DOHH2 (cell line): Measurements from ENCODE around the gene CDH2.

Source experiments
- H3F3A ChIP-seq: fragments of 200-600 bp; sonication (generic), shearing (Covaris generic); 2 replicates; pipeline ENCODE4 v1.6.0; 2016; ENCODE audit warnings: antibody characterized with exemption, mild to moderate bottlenecking; ENCODE audit not compliant: control insufficient read depth, insufficient read depth
- H3K27ac ChIP-seq: fragments of 200-600 bp; sonication (generic); 2 replicates; pipeline ENCODE4 v1.5.1; 2014; ENCODE audit warnings: low read depth, mild to moderate bottlenecking, low read length, moderate library complexity
- H3K27me3 ChIP-seq: fragments of 200-600 bp; sonication (generic); 2 replicates; pipeline ENCODE4 v1.6.1; 2014; ENCODE audit warnings: mild to moderate bottlenecking, low read length, mixed read lengths; ENCODE audit not compliant: control insufficient read depth
- H3K36me3 ChIP-seq: fragments of 200-600 bp; sonication (generic); 2 replicates; pipeline ENCODE4 v1.6.1; 2014; ENCODE audit warnings: mild to moderate bottlenecking, low read length, moderate library complexity, mixed read lengths; ENCODE audit not compliant: control insufficient read depth
- H3K4me1 ChIP-seq: fragments of 200-600 bp; sonication (generic); 2 replicates; pipeline ENCODE4 v1.6.1; 2014; ENCODE audit warnings: mild to moderate bottlenecking, low read length, mixed read lengths; ENCODE audit not compliant: control insufficient read depth
- H3K4me2 ChIP-seq: fragments of 200-600 bp; sonication (generic); 2 replicates; pipeline ENCODE4 v1.6.0; 2014; ENCODE audit warnings: mild to moderate bottlenecking, low read length, moderate library complexity
- H3K4me3 ChIP-seq: fragments of 200-600 bp; sonication (generic); 2 replicates; pipeline ENCODE4 v1.5.1; 2014; ENCODE audit warnings: mild to moderate bottlenecking, low read length, mixed read lengths
- H3K79me2 ChIP-seq: fragments of 200-600 bp; sonication (generic); 2 replicates; pipeline ENCODE4 v1.6.1; 2014; ENCODE audit warnings: mild to moderate bottlenecking, low read length, mixed read lengths; ENCODE audit not compliant: control insufficient read depth
- H3K9me2 ChIP-seq: fragments of 200-600 bp; sonication (generic); replicated peaks from 2 replicates; pipeline ENCODE4 v1.6.1; 2014; ENCODE audit warnings: mild to moderate bottlenecking, low read length, mixed read lengths; ENCODE audit not compliant: control insufficient read depth
- H3K9me3 ChIP-seq: fragments of 200-600 bp; sonication (generic); 2 replicates; pipeline ENCODE4 v1.6.1; 2014; ENCODE audit warnings: antibody characterized with exemption, low read length, mixed read lengths; ENCODE audit not compliant: control insufficient read depth, insufficient read depth
- H4K20me1 ChIP-seq: fragments of 200-600 bp; sonication (generic); 2 replicates; pipeline ENCODE4 v1.6.0; 2014; ENCODE audit warnings: low read depth, mild to moderate bottlenecking, antibody characterized with exemption, low read length, moderate library complexity; ENCODE audit not compliant: control insufficient read depth, insufficient read depth
- EZH2phosphoT487 ChIP-seq: fragments of 200-600 bp; sonication (generic); IDR thresholded peaks from 2 replicates; pipeline ENCODE4 v1.6.1; 2017; ENCODE audit warnings: borderline replicate concordance, mild to moderate bottlenecking, antibody characterized with exemption, low read length, moderate library complexity, mixed read lengths
- TF ChIP-seq, protein P1 (sequence below): fragments of 200-600 bp; sonication (generic); IDR thresholded peaks from one replicate; pipeline ENCODE4 v1.5.1; 2014; ENCODE audit warnings: antibody characterized with exemption, mild to moderate bottlenecking, low read depth, low read length; ENCODE audit not compliant: poor library complexity, severe bottlenecking

CDH2 gene

DNA sequence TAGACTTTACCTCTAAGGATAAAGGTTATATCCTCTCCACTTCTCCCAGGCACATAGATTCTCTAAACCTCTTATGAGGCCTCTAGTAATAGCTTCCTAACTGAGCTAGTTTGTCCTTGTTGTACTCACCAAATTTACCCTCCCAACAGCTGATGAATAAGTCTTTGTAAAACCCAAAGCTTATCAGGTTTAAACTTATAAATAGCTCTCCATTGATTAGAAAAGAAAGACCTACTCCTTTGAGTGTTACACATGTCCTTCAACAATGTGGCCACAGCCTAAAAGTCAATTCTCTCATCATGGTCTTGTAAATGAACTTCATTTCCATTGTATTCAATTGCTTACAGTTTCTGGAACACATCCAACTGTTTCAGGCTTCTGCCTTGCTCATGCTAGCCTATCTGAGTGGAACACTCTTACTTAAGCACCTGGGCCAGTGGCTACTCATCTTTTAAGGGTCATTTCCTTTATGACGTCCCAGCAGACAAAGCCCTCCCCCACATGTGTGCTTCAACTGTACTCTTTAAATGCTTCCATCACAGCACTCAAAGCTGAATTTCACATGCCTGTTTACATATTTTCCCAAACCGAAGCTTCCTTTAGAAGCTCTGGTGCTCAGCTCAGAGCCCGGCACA is 131.6 kb downstream of the CDH2 start:
- Histone ChIP-seq H3K4me2 (no peak overlapping the region), H3K27me3 (no peaks in the 10 kb centered on the region), H3K9me2 (no peaks in the 10 kb centered on the region), H3F3A (no peaks in the 10 kb centered on the region), H3K9me3 (no peaks in the 10 kb centered on the region), H3K79me2 (no peaks in the 10 kb centered on the region), H3K27ac (no peak overlapping the region), H4K20me1 (no peaks in the 10 kb centered on the region), H3K4me3 (no peak overlapping the region), H3K36me3 (no peaks in the 10 kb centered on the region), H3K4me1 (no peaks in the 10 kb centered on the region)
- no peak for TF ChIP-seq EZH2phosphoT487
- TF ChIP-seq, protein P1, sequence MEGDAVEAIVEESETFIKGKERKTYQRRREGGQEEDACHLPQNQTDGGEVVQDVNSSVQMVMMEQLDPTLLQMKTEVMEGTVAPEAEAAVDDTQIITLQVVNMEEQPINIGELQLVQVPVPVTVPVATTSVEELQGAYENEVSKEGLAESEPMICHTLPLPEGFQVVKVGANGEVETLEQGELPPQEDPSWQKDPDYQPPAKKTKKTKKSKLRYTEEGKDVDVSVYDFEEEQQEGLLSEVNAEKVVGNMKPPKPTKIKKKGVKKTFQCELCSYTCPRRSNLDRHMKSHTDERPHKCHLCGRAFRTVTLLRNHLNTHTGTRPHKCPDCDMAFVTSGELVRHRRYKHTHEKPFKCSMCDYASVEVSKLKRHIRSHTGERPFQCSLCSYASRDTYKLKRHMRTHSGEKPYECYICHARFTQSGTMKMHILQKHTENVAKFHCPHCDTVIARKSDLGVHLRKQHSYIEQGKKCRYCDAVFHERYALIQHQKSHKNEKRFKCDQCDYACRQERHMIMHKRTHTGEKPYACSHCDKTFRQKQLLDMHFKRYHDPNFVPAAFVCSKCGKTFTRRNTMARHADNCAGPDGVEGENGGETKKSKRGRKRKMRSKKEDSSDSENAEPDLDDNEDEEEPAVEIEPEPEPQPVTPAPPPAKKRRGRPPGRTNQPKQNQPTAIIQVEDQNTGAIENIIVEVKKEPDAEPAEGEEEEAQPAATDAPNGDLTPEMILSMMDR: no peak

DNA sequence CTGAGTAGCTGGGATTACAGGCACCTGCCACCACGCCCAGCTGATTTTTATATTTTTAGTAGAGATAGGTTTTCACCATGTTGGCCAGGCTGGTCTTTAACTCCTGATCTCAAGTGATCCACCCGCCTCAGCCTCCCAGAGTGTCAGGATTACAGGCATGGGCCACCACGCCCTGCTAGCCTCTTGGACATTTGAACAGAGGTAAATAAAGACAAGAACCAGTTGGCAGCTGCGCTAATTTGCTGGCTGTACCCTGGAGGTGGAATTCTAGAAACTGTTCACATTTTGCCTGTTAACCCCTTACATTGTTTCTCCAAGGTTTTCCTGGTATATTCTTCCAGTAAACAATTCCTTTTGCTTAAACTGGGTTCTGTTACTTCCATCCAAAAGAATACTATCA is 132.9 kb downstream of the CDH2 start:
- Histone ChIP-seq H3K4me1 (no peaks in the 10 kb centered on the region), H3K9me3 (no peaks in the 10 kb centered on the region), H3K79me2 (no peaks in the 10 kb centered on the region), H3K9me2 (no peaks in the 10 kb centered on the region), H3K4me2 (no peak overlapping the region), H3F3A (no peaks in the 10 kb centered on the region), H3K4me3 (no peak overlapping the region), H3K36me3 (no peaks in the 10 kb centered on the region), H3K27ac (no peak overlapping the region), H4K20me1 (no peaks in the 10 kb centered on the region), H3K27me3 (no peaks in the 10 kb centered on the region)
- TF ChIP-seq, protein P1: no peak
- no peak for TF ChIP-seq EZH2phosphoT487

DNA sequence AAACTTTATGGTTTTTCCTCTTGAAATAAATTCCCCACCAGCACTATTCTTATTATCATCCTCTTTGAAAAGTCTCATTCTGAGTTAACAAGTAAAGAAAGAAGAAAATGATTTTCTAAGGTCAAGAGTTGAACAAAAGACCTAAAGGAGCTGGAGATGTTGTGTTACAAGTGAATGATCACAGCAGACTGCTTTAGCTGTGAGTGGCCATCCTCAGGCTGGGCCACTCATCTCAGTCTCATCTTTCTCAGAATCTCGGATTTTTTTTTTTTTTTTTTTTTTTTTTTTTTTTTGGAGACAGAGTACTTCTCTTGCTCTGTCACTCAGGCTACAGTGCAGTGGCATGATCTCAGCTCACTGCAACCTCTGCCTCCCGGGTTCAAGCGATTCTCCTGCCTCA is 133.3 kb downstream of the CDH2 start:
- Histone ChIP-seq H3K9me2 (no peaks in the 10 kb centered on the region), H3K4me3 (no peak overlapping the region), H3K36me3 (no peaks in the 10 kb centered on the region), H3F3A (no peaks in the 10 kb centered on the region), H4K20me1 (no peaks in the 10 kb centered on the region), H3K27me3 (no peaks in the 10 kb centered on the region), H3K4me1 (no peaks in the 10 kb centered on the region), H3K27ac (no peak overlapping the region), H3K4me2 (no peak overlapping the region), H3K9me3 (no peaks in the 10 kb centered on the region), H3K79me2 (no peaks in the 10 kb centered on the region)
- TF ChIP-seq, protein P1: no peak
- TF ChIP-seq EZH2phosphoT487: no peak

DNA sequence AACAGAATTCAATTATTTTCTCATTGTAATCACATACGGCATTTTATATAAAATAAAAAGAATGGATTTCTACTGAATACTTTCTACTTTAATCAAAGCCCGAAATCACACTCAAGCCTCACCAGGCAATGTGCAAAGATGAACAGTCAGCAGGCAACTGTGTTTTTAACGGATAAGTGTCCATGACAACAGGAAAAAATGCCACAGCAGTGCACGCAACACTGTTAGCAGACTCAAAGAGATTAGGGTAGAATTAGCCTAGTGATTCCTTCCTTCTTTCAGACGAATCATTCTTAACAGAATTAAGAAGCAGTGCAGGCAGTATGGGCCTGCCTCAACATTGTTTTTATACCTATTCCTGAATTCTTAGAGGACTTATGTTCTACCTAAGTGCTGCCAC is 135.6 kb downstream of the CDH2 start:
- Histone ChIP-seq H3K79me2 (no peaks in the 10 kb centered on the region), H3K36me3 (no peaks in the 10 kb centered on the region), H3K27me3 (no peaks in the 10 kb centered on the region), H3K27ac (no peak overlapping the region), H3F3A (no peaks in the 10 kb centered on the region), H3K4me3 (no peak overlapping the region), H3K4me2 (no peak overlapping the region), H3K9me2 (no peaks in the 10 kb centered on the region), H4K20me1 (no peaks in the 10 kb centered on the region), H3K9me3 (no peaks in the 10 kb centered on the region), H3K4me1 (no peaks in the 10 kb centered on the region)
- no peak for TF ChIP-seq EZH2phosphoT487
- TF ChIP-seq, protein P1: no peak
